GM21381 (cell line): ENCODE measurements around the gene CUX1.
"Not testable (repeated sequence)": the region's sequence is repeated elsewhere in the genome, so short reads cannot be mapped to it uniquely, and the experiment has no call there.

Experiments used
- ATAC-seq: cut with Tn5 transposase; IDR thresholded peaks from one replicate; pipeline ENCODE4 v1.9.1; 2021; ENCODE audit warnings: mild to moderate bottlenecking, moderate library complexity; ENCODE audit not compliant: unreplicated experiment

CUX1 gene

GRCh38 chr7:101885597-101885955, 68.2 kb downstream of the CUX1 start:
- ATAC-seq = no peak

GRCh38 chr7:101887352-101887751, 69.9 kb downstream of the CUX1 start:
- ATAC-seq = not testable (repeated sequence)

GRCh38 chr7:101888564-101888963, 71.1 kb downstream of the CUX1 start:
- ATAC-seq = not testable (repeated sequence)

GRCh38 chr7:101890749-101891523, 73.5 kb downstream of the CUX1 start:
- ATAC-seq = no peak

GRCh38 chr7:101891936-101892640, 74.7 kb downstream of the CUX1 start:
- no peak for ATAC-seq

- no peak for ATAC-seq
Observed at GRCh38 chr7:101893341-101894082, 76.1 kb downstream of the CUX1 start.

- ATAC-seq = no peak
Observed at GRCh38 chr7:101896316-101896715, 78.9 kb downstream of the CUX1 start.

DNA sequence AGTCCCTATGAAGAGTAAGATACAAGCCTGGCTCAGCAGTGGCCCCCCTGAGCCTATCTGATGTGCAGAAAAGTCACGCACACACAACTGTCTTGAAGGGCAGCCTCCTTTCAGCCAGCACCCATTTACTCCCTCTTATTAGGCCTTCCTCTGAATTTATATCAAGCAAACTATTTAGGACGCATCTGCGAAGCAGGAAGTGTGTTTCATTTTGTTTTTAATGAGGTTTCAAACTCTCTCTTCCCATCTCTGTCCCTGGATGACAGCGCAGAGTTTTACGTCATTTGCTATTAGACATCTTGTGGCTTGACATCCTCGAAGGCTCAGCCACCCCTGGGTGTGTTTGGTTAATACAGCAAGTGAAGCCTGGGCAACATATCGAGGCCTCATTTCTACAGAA, 79.5 kb downstream of the CUX1 start:
- ATAC-seq = no peak

DNA sequence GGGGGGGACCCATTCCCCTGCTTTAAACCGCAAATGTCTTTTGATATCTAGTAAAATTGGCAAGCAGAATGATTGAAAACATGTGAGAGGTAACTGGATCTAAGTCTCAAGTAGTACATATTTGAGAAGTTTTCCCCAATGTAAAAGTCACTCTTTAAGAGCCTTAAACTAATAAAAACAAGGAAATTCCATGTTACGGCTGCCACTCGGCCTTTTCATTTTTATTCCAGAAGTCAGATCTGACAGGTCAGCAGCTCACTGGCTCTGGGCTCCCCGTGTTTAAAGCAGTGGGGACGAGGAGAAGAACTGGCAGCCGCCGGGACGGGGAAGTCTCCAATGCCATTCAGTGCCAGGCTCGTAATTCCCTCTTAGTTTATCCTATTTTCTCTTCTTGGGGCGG, 80.7 kb downstream of the CUX1 start:
- ATAC-seq = no peak

DNA sequence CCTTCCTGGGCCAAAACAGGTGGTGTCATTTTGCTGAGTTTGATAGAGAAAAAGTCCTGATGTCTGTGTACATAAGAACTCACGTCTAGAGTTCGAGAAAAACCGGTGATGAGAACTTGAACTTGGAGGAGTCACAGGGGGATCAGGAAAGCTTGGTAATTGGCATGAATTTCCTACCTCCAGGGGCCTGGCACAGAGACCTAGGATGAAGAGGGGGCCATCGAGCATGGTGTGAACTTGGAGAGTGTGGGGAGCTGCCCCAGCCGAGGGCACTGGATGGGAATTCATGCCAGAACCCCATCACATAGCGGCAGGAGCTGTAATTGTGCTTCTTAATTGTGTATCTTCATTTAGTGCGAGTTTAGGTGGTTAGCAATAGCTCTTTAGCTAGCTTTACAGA, 82.2 kb downstream of the CUX1 start:
- no peak for ATAC-seq

DNA sequence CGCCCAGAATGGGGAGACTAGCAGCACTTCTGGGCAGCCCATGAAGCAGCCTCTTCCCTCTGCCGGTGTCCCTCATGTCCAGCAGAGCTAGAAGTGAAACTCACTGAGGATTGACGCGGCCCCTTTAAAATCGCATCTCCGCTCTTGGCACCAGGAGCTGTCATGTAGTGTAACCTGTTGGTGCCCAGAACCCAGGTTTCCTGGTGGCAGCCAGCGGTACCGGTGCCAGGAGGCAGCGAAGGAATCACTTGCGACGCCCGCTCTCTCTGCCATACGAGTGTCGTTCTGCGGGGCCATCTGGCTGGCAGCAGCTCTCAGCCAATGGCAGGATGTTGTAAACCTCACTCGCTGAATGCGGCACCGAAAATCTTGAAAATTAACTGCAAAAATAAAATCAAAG, 82.7 kb downstream of the CUX1 start:
- no peak for ATAC-seq

DNA sequence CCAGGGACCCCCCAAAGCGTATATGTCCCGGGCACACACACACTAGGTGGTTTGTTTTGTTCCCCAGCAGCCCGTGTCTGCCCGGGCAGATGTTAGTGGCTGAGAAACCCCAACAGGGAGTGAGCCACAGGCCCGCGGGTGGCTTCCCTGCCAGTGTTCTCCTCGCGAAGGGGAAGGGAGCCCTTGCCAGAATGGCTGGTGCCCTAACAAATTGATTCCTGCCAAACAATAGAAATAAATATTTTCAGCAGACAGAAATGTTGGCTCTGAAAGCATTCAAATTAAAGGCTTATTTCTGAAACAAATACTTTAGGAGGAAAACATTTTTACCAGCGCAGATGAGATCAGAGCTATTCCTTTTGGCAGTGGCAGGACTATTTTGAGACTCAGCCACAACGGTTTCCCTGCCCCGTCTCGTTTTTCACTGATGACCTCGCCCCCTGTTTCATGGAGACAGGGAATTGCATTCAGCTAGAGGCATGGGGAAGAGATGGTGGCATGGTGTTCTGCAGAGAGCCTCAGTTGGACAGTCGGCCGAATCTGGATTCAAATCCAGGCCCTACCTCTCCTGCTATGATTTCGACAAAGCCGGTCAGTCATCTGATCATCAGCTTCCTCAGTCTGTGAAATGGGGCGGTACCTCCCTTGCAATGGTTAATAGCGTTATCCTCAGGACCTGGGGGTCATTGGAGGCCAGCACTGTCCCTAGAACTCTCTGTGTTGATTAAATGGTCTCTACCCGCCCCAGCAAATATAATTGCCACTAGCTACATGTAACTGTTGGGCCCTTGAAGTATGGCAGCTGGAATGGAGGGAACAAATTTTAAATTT, 84.5 kb downstream of the CUX1 start:
- ATAC-seq = no peak

GRCh38 chr7:101902680-101903514, 85.5 kb downstream of the CUX1 start:
- no peak for ATAC-seq

DNA sequence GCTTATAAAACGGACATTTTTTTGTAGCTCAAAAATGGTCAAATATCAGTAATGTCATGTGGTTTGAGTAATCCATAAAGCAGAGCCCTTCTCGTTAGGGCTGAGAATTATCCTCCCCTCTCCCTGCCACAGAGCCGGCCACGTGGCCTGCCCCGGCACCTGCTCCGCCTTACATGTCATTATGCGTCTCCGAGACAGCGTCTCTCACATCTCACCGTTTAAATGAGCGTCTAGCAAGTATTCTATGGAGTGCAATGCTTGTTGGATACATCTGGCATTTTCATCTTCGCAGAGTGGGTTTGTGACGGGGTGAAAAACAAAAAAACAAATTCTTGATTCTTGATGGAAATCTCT, 86.1 kb downstream of the CUX1 start:
- ATAC-seq = no peak

DNA sequence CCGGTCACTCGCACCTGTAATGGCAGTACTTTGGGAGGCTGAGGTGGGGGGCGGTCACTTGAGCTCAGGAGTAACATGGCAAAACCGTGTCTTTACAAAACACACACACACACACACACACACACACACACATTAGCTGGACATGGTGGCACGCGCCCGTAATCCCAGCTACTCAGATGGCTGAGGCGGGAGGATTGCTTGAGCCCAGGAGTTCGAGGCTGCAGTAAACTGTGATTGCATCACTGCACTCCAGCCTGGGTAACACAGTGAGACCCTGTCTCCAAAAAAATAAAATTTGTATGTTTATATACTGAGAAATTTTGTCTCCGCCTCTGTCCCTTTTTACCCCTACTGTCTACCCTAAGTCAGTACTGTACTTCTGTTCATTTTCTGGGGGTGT, 86.6 kb downstream of the CUX1 start:
- no peak for ATAC-seq

DNA sequence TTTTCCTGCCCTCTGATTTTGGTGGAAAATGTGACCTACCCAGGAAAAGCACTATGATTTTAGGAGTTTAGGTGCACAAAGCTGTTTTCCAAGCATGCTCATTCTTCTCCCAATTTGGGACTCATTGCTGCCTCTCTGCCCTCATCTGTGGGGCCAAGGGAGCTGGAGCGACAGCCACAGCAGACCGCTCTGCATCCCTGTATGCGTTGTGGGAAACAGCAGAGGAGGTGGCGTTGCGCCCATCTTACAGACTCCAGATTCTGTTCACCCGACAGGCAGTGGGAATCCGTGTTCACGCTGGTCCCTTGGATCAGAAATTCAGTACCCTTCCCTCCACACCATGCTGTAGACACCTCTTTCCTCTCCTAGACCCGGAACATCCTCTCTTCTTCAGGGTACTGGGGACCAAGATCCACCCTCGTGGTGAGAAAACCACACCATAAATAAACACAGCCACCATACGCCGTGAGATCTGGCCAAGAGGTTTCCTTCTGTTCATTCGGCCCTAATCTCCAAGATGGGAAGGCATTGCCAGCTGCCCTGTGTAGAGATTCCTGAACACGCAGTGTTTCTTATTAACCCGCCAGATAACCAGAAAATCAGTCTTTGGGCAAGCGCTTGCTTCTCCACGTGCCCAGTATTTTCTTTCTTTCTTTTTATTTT, 87.9 kb downstream of the CUX1 start:
- ATAC-seq = no peak

DNA sequence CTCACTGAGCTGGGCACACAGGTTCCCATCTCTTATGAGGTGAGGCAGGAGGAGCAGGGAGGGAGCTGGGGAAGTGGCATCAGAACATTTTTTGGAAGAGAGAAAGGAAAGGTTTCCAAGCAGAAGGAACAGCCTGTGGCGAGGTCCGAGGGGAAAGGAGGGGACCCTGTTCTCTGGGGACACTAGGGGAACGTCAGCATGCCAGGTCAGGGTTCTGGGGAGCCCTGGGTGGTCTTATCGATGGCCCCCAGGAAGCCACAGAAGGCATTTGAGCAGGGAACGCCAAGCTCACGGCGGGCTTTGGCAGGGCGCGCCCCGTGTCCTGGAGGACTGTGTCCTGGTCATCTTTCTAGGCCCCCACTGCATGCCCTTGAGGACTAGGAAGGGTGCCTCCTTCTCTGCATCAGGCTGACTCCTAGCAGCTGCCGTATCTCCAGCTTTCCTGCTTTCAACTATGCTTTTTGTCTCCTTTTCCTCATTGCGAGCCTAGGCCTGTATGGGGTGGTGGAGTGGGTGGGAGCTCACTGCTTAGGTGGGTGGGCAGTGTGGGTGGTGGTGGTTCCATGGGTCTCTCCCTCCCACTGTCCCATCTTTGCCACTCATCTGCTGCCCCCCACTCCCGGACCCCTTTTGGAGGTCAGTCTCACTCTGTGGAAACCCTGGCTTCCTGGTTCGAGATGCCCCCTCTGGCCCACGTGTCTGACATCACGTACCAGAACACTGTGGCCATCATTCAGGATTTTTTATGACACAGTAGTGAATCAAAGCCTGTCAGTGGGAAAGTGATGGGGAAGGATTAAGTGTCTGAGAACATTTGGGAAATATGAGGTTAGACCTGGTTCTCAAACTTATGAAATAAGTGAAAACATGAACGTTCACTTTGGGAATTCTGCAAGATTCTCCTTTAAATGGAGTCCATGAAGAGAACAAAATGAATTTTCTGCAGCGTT, 89.1 kb downstream of the CUX1 start:
- ATAC-seq = no peak

DNA sequence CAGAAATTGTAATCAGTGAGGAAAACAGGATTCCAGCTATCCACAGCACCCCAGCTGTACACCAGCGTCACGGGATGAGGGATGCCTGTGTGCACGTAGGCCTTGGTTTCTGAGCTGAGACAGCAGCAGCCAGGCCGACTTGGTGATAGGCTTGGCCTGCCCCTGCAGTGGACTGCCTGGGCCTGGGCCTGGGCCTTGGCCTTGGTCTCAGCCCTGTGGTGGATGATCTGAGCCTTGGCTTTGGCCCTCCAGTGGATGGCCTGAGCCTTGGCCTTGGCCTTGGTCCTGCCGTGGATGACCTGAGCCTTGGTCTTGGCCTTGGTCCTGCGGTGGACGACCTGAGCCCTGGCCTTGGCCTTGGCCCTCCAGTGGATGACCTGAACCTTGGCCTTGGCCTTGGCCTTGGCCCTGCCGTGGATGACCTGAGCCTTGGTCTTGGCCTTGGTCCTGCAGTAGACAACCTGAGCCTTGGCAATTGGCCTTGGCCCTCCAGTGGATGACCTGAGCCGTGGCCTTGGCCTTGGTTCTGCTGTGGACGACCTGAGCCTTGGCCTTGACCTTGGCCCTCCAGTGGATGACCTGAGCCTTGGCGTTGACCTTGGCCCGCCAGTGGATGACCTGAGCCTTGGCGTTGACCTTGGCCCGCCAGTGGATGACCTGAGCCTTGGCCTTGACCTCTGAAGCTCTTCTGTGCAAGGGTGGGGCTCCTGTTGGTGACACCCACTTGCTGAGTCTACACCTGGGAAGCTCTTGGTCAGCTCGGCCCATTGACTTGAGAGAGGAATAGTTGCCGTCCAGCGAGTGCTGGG, 93.8 kb downstream of the CUX1 start:
- ATAC-seq = no peak
